ENCODE measurements around the gene CYB5R3. TPM values are rescaled to one million over a fixed set of nuclear protein-coding genes. Genes with fewer than 3 reads are reported as not detected.
A peak's percentile ranks its signal among the peaks of the same experiment; 100 is the strongest.

CYB5R3 gene
- polyA plus RNA-seq, 3 donors, result 49.7 to 76.4 (median 54.0) TPM

DNA sequence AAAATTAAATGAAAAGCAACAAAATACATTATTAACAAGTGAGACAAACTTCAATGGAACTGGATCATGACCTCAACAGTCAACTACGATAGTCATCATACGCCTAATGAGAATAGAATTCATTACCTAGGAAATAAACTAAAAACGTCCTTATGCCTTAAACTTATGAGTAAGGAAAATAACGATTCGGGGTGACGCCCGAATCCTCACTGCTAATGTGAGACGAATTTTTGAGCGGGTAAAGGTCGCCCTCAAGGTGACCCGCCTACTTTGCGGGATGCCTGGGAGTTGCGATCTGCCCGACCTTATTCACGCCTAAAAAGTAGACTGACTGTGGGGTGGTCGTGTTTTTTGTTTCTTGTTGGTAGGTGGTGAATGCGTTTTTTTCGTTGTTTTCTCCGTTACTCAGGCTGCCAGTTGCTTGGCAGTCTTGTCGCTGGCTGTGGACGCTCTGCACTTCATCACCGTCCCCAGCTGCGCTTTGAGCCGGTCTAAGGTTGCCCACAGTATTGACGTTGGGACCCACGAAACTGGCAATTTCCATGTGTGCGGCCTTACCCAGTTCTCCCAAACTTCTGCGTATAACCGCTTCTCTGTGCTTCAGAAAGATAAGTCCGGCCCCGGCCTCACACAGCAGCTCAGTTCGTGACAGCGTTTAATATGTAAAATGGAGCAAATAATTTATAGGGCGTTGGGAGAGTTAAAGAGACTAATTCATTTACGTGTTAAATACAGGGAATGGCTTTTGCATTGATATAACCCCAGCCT lies 33.9 kb downstream of the CYB5R3 start:
- peak overlapping the region; percentile 96 for H3K9ac ChIP-seq (ENCODE audit: insufficient read depth, low read length, poor library complexity, severe bottlenecking)
- 0% methylated on average over 27 of the region's 35 CpGs for WGBS (ENCODE audit: insufficient coverage)
- Mint-ChIP-seq H3K27ac (peak overlapping the region; percentile 97 to 100 (median 99)), H3K36me3 (peaks cover 20 to 40% of the 10 kb centered on the region in 2 donors), H3K4me1 (peaks cover 56% of the 10 kb centered on the region), H3K27me3 (ENCODE audit: low read depth in 3 of 3) (peaks cover 0 to 3% (median 3%) of the 10 kb centered on the region in 3 donors), H3K4me3 (peak overlapping the region; percentile 69 to 95), H3K9me3 (no peaks in the 10 kb centered on the region)
- H3K4me2 ChIP-seq (replicated peaks; ENCODE audit: extremely low read depth, low read length, poor library complexity, severe bottlenecking), result peak overlapping the region; percentile 91
- intact Hi-C loops (cut with micrococcal nuclease), result loop anchor here in 1 of 2 donors (5.0 to 10.0 kb wide), 2 partner anchors 537 to 990 kb away; partner anchors contain the start of genes DESI1, TSPO and XRCC6
- peak overlapping the region; percentile 90 to 100 for H3K27ac ChIP-seq (ENCODE audit: low read depth in 1 of 2, low read length in 2 of 2)
- peak; percentile 91 to 97 (median 97) for DNase-seq
- no peaks in the 10 kb centered on the region for H3K9me3 ChIP-seq (replicated peaks in 1 of 2; ENCODE audit: control insufficient read depth in 1 of 2, insufficient read depth in 1 of 2, low read length in 2 of 2)
- H3K79me2 ChIP-seq (ENCODE audit: insufficient read depth, low read length), result peaks cover 43% of the 10 kb centered on the region
- peaks cover 17 to 31% of the 10 kb centered on the region in 2 donors for H3K36me3 ChIP-seq (replicated peaks in 1 of 2; ENCODE audit: control insufficient read depth in 1 of 2, insufficient read depth in 2 of 2, low read length in 2 of 2)
- H4K20me1 ChIP-seq (ENCODE audit: insufficient read depth, low read length), result peaks cover 34% of the 10 kb centered on the region
- peak overlapping the region in 2 of 3 experiments; percentile 55 to 96 for H3K4me3 ChIP-seq (replicated peaks in 1 of 3; ENCODE audit: low read depth in 2 of 3, low read length in 3 of 3)
- peaks cover 42 to 59% of the 10 kb centered on the region in 2 donors for H3K4me1 ChIP-seq (ENCODE audit: control insufficient read depth in 1 of 2, insufficient read depth in 2 of 2, low read length in 2 of 2)
- TF ChIP-seq, protein P1, sequence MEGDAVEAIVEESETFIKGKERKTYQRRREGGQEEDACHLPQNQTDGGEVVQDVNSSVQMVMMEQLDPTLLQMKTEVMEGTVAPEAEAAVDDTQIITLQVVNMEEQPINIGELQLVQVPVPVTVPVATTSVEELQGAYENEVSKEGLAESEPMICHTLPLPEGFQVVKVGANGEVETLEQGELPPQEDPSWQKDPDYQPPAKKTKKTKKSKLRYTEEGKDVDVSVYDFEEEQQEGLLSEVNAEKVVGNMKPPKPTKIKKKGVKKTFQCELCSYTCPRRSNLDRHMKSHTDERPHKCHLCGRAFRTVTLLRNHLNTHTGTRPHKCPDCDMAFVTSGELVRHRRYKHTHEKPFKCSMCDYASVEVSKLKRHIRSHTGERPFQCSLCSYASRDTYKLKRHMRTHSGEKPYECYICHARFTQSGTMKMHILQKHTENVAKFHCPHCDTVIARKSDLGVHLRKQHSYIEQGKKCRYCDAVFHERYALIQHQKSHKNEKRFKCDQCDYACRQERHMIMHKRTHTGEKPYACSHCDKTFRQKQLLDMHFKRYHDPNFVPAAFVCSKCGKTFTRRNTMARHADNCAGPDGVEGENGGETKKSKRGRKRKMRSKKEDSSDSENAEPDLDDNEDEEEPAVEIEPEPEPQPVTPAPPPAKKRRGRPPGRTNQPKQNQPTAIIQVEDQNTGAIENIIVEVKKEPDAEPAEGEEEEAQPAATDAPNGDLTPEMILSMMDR (IDR thresholded peaks at IDR 0.05), result no peak
- peak overlapping the region; percentile 55 for H2AFZ ChIP-seq (ENCODE audit: insufficient read depth, low read depth, low read length, poor library complexity, severe bottlenecking)
- H3K27me3 ChIP-seq (ENCODE audit: control insufficient read depth in 2 of 2, insufficient read depth in 2 of 2, low read length in 2 of 2), result no peaks in the 10 kb centered on the region

DNA sequence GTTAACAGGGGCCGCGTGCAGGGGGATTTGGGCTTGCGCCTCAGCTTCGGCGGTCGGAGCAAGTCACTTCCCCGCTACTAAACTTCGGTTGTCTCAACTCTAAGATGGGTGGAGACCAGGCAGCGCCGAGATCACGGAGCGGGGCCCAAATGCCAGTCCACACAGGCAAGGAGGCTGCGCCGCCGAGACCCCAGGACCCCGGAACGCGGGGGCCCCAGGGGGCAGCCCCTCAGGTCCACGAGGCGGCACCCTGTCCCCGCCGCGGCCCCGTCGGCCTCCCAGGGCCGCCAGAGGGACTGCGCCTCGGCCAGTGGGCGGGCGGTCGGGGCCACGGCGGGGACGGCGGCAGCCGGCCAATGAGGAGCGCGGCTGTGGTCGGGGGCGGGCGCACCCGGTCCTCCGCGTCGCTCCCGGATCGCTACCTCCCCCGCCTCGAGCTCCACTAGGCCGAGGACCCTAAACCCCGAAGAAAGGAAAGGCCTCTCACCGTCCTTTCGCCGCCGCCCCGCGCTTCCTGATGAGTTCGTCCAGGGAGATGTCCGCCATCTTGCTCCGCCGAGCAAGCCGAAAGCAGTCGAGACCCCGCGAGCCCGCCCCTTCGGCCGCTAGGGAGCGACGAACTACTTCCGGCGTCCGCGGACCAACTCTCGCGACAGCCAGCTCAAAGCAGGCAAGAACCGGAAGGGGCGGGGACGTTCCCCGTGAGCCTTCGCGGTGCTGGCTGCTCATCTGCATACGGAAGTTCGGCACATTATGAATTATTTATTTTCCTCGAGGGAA lies 34.7 kb downstream of the CYB5R3 start, which contains the start of gene POLDIP3:
Gene POLDIP3, minus strand, starts transcription at position 572 of the 780 bp plus-strand sequence. Its CDS starts 26 bp downstream, at position 546.
- DNase-seq, result peak; percentile 98 to 99 (median 99)
- intact Hi-C loops (cut with micrococcal nuclease), result loop anchor here in 1 of 2 donors (5.0 to 10.0 kb wide), 2 partner anchors 538 to 990 kb away; partner anchors contain the start of genes DESI1, TSPO and XRCC6
- no peaks in the 10 kb centered on the region for H3K9me3 Mint-ChIP-seq
- H3K4me1 ChIP-seq (ENCODE audit: control insufficient read depth in 1 of 2, insufficient read depth in 2 of 2, low read length in 2 of 2), result peaks cover 50 to 67% of the 10 kb centered on the region in 2 donors
- H3K4me3 ChIP-seq (replicated peaks in 1 of 3; ENCODE audit: low read depth in 2 of 3, low read length in 3 of 3), result peak within 1 kb of the TSS; percentile 55 to 96 (median 73)
- H3K27me3 ChIP-seq (ENCODE audit: control insufficient read depth in 2 of 2, insufficient read depth in 2 of 2, low read length in 2 of 2), result no peaks in the 10 kb centered on the region
- H3K4me3 Mint-ChIP-seq, result peak within 1 kb of the TSS; percentile 87 to 96
- peak within 1 kb of the TSS; percentile 96 for H3K9ac ChIP-seq (ENCODE audit: insufficient read depth, low read length, poor library complexity, severe bottlenecking)
- H3K27ac Mint-ChIP-seq, result peak within 1 kb of the TSS; percentile 97 to 100 (median 99)
- peaks cover 0 to 3% (median 3%) of the 10 kb centered on the region in 3 donors for H3K27me3 Mint-ChIP-seq (ENCODE audit: low read depth in 3 of 3)
- H3K9me3 ChIP-seq (replicated peaks in 1 of 2; ENCODE audit: control insufficient read depth in 1 of 2, insufficient read depth in 1 of 2, low read length in 2 of 2), result no peaks in the 10 kb centered on the region
- H3K79me2 ChIP-seq (ENCODE audit: insufficient read depth, low read length), result peaks cover 50% of the 10 kb centered on the region
- H3K4me2 ChIP-seq (replicated peaks; ENCODE audit: extremely low read depth, low read length, poor library complexity, severe bottlenecking), result peak within 1 kb of the TSS; percentile 91
- TF ChIP-seq, protein P1 (IDR thresholded peaks at IDR 0.05), result peak; percentile 25
- H3K36me3 ChIP-seq (replicated peaks in 1 of 2; ENCODE audit: control insufficient read depth in 1 of 2, insufficient read depth in 2 of 2, low read length in 2 of 2), result peaks cover 12 to 24% of the 10 kb centered on the region in 2 donors
- peak within 1 kb of the TSS; percentile 55 for H2AFZ ChIP-seq (ENCODE audit: insufficient read depth, low read depth, low read length, poor library complexity, severe bottlenecking)
- H3K36me3 Mint-ChIP-seq, result peaks cover 20 to 34% of the 10 kb centered on the region in 2 donors
- under 1% methylated on average over 69 of the region's 85 CpGs for WGBS (ENCODE audit: insufficient coverage)
- peaks cover 63% of the 10 kb centered on the region for H3K4me1 Mint-ChIP-seq
- H3K27ac ChIP-seq (ENCODE audit: low read depth in 1 of 2, low read length in 2 of 2), result peak within 1 kb of the TSS; percentile 90 to 100
- peaks cover 42% of the 10 kb centered on the region for H4K20me1 ChIP-seq (ENCODE audit: insufficient read depth, low read length)
